Activated naive CD4-positive, alpha-beta T cell treated with anti-CD3 and anti-CD28 coated beads for 36 hours (primary cell): Measurements from ENCODE around the gene TRAPPC2B. TPM values are rescaled to one million over a fixed set of nuclear protein-coding genes. Genes with fewer than 3 reads are reported as not detected.

Experiments
- CTCF ChIA-PET: fragments of 350-600 bp; sonication (Branson Sonifier 250); formaldehyde crosslinking; loops from one replicate; lab custom pipeline; 2021; ENCODE audit warnings: antibody characterized with exemption; lab: Charles Lee
- DNase-seq: peaks from one replicate; pipeline ENCODE4 v3.0.0-alpha.2; 2020
- H3K27ac Mint-ChIP-seq: one replicate; pipeline ENCODE4 v1.8.0; 2021; ENCODE audit warnings: mild to moderate bottlenecking, mixed read lengths
- H3K27me3 Mint-ChIP-seq: one replicate; pipeline ENCODE4 v1.8.0; 2021; ENCODE audit warnings: low read depth, mixed read lengths
- H3K36me3 Mint-ChIP-seq: one replicate; pipeline ENCODE4 v1.8.0; 2021; ENCODE audit warnings: low read depth, mixed read lengths
- H3K4me1 Mint-ChIP-seq: one replicate; pipeline ENCODE4 v1.8.0; 2021; ENCODE audit warnings: low read depth, mixed read lengths
- H3K4me3 Mint-ChIP-seq: one replicate; pipeline ENCODE4 v1.8.0; 2021; ENCODE audit warnings: mild to moderate bottlenecking, moderate library complexity, mixed read lengths
- H3K9me3 Mint-ChIP-seq: one replicate; pipeline ENCODE4 v1.8.0; 2021; ENCODE audit warnings: mixed read lengths
- intact Hi-C: fragments of 100-400 bp; cut with micrococcal nuclease; formaldehyde crosslinking; loops from one replicate; pipeline ENCODE4 v1.15.1; 2023
- total RNA-seq, 2 experiments: library from RNA; stranded (reverse); gene quantifications; one replicate each; pipeline ENCODE4 v1.2.3, GENCODE V29; 2021

The TRAPPC2B gene
- 1 to 10 TPM; 3.1 to 3.4 TPM for total RNA-seq

GRCh38 chr19:57362997-57363687, at the start of gene TRAPPC2B, which contains the start of gene ZNF547:
Gene TRAPPC2B (plus strand): TSS chr19:57363551. CDS start chr19:57364834, 1,283 bp downstream.
Gene ZNF547 (plus strand): TSS chr19:57363551. CDS start chr19:57368556, 5,005 bp downstream.
- CTCF ChIA-PET: no interaction called here
- DNase-seq: peak; percentile 97
- intact Hi-C loops: loop anchor here (1.0 to 10.0 kb wide), 9 partner anchors 12 to 553 kb away; partner anchors contain the start of genes ZNF17, ZNF304, ZNF417 and ZNF543
- H3K9me3 Mint-ChIP-seq: peaks cover 32% of the 10 kb centered on the region
- H3K4me3 Mint-ChIP-seq: peak within 1 kb of the TSS; percentile 85
- peaks cover 38% of the 10 kb centered on the region for H3K36me3 Mint-ChIP-seq
- H3K4me1 Mint-ChIP-seq: peaks cover 11% of the 10 kb centered on the region
- peak within 1 kb of the TSS; percentile 89 for H3K27ac Mint-ChIP-seq
- H3K27me3 Mint-ChIP-seq: no peaks in the 10 kb centered on the region

DNA sequence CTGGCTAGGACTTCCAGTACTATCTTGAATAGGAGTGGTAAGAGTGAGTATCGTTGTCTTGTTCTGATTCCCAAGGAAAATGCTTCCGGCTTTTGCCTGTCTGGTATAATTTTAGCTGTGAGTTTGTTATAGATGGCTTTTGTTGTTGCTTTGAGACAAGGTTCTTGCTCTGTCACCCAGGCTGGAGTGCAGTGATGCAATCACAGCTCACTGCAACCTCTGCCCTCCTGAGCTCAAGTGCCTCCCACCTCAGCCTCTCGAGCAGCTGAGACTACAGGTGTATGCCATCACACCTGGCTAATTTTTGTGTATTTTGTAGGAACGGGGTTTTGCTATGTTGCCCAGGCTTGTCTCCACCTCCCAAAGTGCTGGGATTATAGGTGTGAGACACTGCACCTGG, 49.2 kb upstream of the TRAPPC2B start:
- CTCF ChIA-PET: interaction anchor here (1.0 kb wide), 1 partner anchor 12 kb away, joined by 3 read pairs; no protein-coding TSS in a partner anchor

DNA sequence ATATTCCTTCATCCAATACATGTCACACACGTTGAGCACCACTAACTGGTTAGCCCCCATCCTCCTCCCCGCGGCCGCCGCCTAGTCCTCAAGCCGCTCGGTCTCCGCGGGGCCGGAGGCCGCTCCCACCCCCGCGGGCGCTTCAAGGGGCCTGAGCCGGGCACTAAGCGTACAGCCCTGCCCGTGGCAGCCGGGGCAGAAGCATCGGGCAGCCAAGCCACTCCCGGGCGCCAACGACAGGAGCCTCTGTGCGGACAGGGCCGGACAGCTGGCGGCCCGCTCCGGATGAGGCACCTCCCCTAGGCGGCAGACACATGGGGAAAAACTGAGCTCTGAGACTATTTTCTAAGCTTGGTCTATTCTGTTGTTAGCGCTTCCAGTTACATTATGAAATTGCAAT, 45.8 kb upstream of the TRAPPC2B start:
- Mint-ChIP-seq H3K4me1 (peaks cover 16% of the 10 kb centered on the region), H3K27me3 (peaks cover 31% of the 10 kb centered on the region), H3K9me3 (peaks cover 33% of the 10 kb centered on the region), H3K27ac (no peak overlapping the region), H3K36me3 (peaks cover 34% of the 10 kb centered on the region), H3K4me3 (no peak overlapping the region)
- intact Hi-C loops: no loop called here
- CTCF ChIA-PET: no interaction called here
- no peak for DNase-seq

More for the DNA sequence above, 49.2 kb upstream of the TRAPPC2B start:
- Mint-ChIP-seq H3K9me3 (peaks cover 46% of the 10 kb centered on the region), H3K4me3 (no peak overlapping the region), H3K4me1 (no peaks in the 10 kb centered on the region), H3K27ac (no peak overlapping the region), H3K36me3 (peaks cover 20% of the 10 kb centered on the region), H3K27me3 (peaks cover 31% of the 10 kb centered on the region)
- intact Hi-C loops: no loop called here
- no peak for DNase-seq

- peak overlapping the region; percentile 84 for H3K4me3 Mint-ChIP-seq
- CTCF ChIA-PET: no interaction called here
Observed at GRCh38 chr19:57319869-57320179, 43.5 kb upstream of the TRAPPC2B start.

DNA sequence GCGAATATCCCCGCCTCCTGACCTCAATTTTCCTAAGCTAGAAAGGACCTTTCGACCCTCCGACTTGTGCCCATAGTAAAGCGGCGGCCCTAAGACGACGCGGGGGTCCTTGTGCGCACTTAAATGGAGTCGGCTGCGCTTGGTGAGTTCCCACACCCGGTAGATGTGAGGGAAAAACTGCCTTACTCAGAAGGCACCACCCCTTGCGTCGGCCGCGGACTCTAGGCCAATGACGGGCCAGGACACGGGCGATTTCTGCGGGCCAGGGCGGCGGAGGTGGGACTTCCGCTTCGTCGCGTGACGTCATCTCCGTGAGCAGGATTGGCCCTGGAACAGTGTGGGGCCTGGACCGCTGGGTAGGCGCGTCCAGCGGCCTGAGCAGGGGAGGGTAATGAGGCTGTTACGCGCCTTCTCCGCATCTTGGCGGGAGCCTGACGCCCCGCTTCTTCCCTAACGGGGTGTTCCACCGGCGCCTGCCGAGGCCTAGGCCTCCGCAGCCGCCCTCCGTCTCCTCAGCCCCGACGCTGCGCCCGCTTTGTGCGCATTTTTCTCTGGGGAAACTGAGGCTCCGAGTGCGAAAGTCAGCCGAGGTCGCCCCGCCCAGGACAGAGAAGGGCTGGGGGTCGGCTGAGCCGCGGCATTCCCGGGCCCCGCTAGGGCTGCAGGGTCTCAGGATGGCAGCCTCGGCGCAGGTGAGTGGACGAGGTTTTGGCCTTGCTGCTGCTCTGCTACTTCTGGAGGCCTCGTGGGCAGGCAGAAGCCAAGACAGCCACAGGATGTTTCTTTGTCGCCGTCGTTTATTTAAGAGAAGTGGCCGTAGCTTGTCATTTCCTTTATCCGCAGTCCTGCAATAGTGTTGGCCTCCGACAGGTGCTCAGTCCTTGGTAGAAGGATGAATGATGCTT, 42.9 kb upstream of the TRAPPC2B start, which contains the start of gene ZNF543:
Gene ZNF543 (plus strand): TSS at position 293 of the 905 bp plus-strand sequence. CDS start 382 bp downstream, at position 675.
- Mint-ChIP-seq H3K4me3 (peak within 1 kb of the TSS; percentile 84), H3K9me3 (peaks cover 31% of the 10 kb centered on the region), H3K27ac (peak within 1 kb of the TSS; percentile 84), H3K4me1 (peaks cover 21% of the 10 kb centered on the region), H3K27me3 (peaks cover 27% of the 10 kb centered on the region), H3K36me3 (peaks cover 58% of the 10 kb centered on the region)
- peak; percentile 95 for DNase-seq
- intact Hi-C loops: loop anchor here (1.0 to 2.0 kb wide), 4 partner anchors 42 to 80 kb away; partner anchors contain the start of genes TRAPPC2B, ZNF547, ZNF548 and ZNF805
- CTCF ChIA-PET: no interaction called here

More at GRCh38 chr19:57319869-57320179, 43.5 kb upstream of the TRAPPC2B start:
- Mint-ChIP-seq H3K4me1 (peaks cover 21% of the 10 kb centered on the region), H3K9me3 (peaks cover 30% of the 10 kb centered on the region), H3K36me3 (peaks cover 54% of the 10 kb centered on the region), H3K27me3 (peaks cover 28% of the 10 kb centered on the region), H3K27ac (peak overlapping the region; percentile 84)
- intact Hi-C loops: loop anchor here (1.0 to 2.0 kb wide), 4 partner anchors 41 to 80 kb away; partner anchors contain the start of genes TRAPPC2B, ZNF547, ZNF548 and ZNF805
- no peak for DNase-seq

GRCh38 chr19:57321116-57321515, 42.2 kb upstream of the TRAPPC2B start:
- H3K4me1 Mint-ChIP-seq: peaks cover 21% of the 10 kb centered on the region
- peaks cover 58% of the 10 kb centered on the region for H3K36me3 Mint-ChIP-seq
- peaks cover 29% of the 10 kb centered on the region for H3K9me3 Mint-ChIP-seq
- H3K27ac Mint-ChIP-seq: peak overlapping the region; percentile 22
- no peak for DNase-seq
- CTCF ChIA-PET: no interaction called here
- intact Hi-C loops: loop anchor here (2.0 kb wide), 1 partner anchor 42 kb away; no protein-coding TSS in a partner anchor
- peak overlapping the region; percentile 84 for H3K4me3 Mint-ChIP-seq
- H3K27me3 Mint-ChIP-seq: peaks cover 20% of the 10 kb centered on the region

DNA sequence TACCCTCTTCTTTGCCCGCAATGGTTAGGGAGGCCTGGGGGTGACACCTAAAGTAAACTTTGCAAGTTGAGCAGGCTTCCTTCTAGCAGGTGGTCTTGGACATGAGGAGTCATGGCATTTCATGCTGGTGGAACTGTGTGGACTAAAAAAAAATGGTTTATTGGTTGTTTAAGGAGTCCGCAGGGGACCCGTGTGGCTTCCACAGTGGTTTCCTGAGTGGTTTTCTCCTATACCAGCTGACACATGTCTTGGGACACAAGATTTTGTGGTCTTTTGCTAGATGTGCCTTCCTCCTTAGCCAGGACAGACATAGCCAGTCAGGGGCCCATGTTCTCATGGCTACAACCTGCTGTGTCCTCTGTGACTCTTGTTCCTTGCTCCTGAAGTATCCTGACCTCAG, 41.6 kb upstream of the TRAPPC2B start:
- CTCF ChIA-PET: no interaction called here
- H3K27ac Mint-ChIP-seq: no peak overlapping the region
- intact Hi-C loops: loop anchor here (2.0 kb wide), 1 partner anchor 43 kb away; no protein-coding TSS in a partner anchor
- peak overlapping the region; percentile 84 for H3K4me3 Mint-ChIP-seq
- H3K36me3 Mint-ChIP-seq: peaks cover 63% of the 10 kb centered on the region
- peaks cover 15% of the 10 kb centered on the region for H3K27me3 Mint-ChIP-seq
- peaks cover 21% of the 10 kb centered on the region for H3K4me1 Mint-ChIP-seq
- DNase-seq: no peak
- peaks cover 25% of the 10 kb centered on the region for H3K9me3 Mint-ChIP-seq

- Mint-ChIP-seq H3K9me3 (peaks cover 52% of the 10 kb centered on the region), H3K4me3 (no peak overlapping the region), H3K4me1 (peaks cover 19% of the 10 kb centered on the region), H3K27ac (no peak overlapping the region), H3K36me3 (peaks cover 91% of the 10 kb centered on the region), H3K27me3 (no peaks in the 10 kb centered on the region)
- CTCF ChIA-PET: no interaction called here
- DNase-seq: no peak
- intact Hi-C loops: no loop called here
Observed at GRCh38 chr19:57324992-57325391, 38.4 kb upstream of the TRAPPC2B start.

DNA sequence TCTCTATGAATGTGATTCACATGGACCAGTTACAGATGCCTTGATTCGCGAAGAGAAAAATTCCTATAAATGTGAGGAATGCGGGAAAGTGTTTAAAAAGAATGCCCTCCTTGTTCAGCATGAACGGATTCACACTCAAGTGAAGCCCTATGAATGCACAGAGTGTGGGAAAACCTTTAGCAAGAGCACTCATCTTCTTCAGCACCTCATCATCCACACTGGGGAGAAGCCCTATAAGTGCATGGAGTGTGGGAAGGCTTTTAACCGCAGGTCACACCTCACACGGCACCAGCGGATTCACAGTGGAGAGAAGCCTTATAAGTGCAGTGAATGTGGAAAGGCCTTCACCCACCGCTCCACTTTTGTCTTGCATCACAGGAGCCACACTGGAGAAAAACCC, 35.4 kb upstream of the TRAPPC2B start:
- Mint-ChIP-seq H3K4me3 (no peak overlapping the region), H3K27me3 (no peaks in the 10 kb centered on the region), H3K36me3 (peaks cover 77% of the 10 kb centered on the region), H3K4me1 (no peaks in the 10 kb centered on the region), H3K27ac (peak overlapping the region; percentile 61), H3K9me3 (peaks cover 54% of the 10 kb centered on the region)
- DNase-seq: no peak
- intact Hi-C loops: no loop called here
- CTCF ChIA-PET: no interaction called here

GRCh38 chr19:57334191-57334590, 29.2 kb upstream of the TRAPPC2B start:
- DNase-seq: no peak
- no peak overlapping the region for H3K27ac Mint-ChIP-seq
- H3K4me1 Mint-ChIP-seq: no peaks in the 10 kb centered on the region
- H3K4me3 Mint-ChIP-seq: no peak overlapping the region
- intact Hi-C loops: no loop called here
- CTCF ChIA-PET: no interaction called here
- H3K27me3 Mint-ChIP-seq: no peaks in the 10 kb centered on the region
- peaks cover 44% of the 10 kb centered on the region for H3K9me3 Mint-ChIP-seq
- peaks cover 31% of the 10 kb centered on the region for H3K36me3 Mint-ChIP-seq

DNA sequence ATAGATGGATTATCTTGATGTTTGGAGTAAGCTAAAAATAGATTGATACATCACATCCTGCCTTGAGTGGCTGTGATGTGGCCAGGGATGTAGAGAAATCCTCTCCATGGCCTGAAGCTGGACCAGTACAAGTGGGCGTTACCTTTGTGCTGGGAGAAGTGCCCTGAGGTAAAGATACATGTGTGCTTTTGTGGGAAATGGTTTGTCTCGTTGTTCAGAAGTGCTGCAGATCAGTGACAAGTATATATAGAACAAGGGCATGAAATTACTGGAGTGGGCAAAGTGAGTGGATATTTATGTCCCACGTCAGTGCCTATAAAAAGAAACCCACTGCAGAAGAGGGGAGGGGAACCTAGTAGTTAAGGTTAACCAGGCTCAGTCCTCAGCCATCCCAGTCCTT, 24.5 kb upstream of the TRAPPC2B start:
- H3K4me3 Mint-ChIP-seq: no peak overlapping the region
- CTCF ChIA-PET: interaction anchor here (0.6 kb wide), 1 partner anchor 143 kb away, joined by 4 read pairs; no protein-coding TSS in a partner anchor
- intact Hi-C loops: no loop called here
- no peaks in the 10 kb centered on the region for H3K4me1 Mint-ChIP-seq
- H3K27ac Mint-ChIP-seq: no peak overlapping the region
- peaks cover 21% of the 10 kb centered on the region for H3K36me3 Mint-ChIP-seq
- DNase-seq: no peak
- H3K9me3 Mint-ChIP-seq: peaks cover 40% of the 10 kb centered on the region
- H3K27me3 Mint-ChIP-seq: no peaks in the 10 kb centered on the region

- no peaks in the 10 kb centered on the region for H3K4me1 Mint-ChIP-seq
- intact Hi-C loops: no loop called here
- no peak for DNase-seq
- H3K36me3 Mint-ChIP-seq: peaks cover 10% of the 10 kb centered on the region
- no peak overlapping the region for H3K4me3 Mint-ChIP-seq
- H3K27ac Mint-ChIP-seq: no peak overlapping the region
- CTCF ChIA-PET: no interaction called here
- peaks cover 33% of the 10 kb centered on the region for H3K9me3 Mint-ChIP-seq
- no peaks in the 10 kb centered on the region for H3K27me3 Mint-ChIP-seq
Observed at GRCh38 chr19:57342582-57342981, 20.8 kb upstream of the TRAPPC2B start.
